GM12878 (cell line): Measurements from ENCODE around the gene FDX2. TPM values are rescaled to one million over a fixed set of nuclear protein-coding genes. Genes with fewer than 3 reads are reported as not detected.
A peak's percentile ranks its signal among the peaks of the same experiment; 100 is the strongest.

Experiments used
- CEBPB ChIP-seq, 2 experiments: fragments of 150-350 bp in 1 of 2; IDR thresholded peaks; 2 replicates each; pipeline ENCODE4 v1.6.1; 2012 to 2014; ENCODE audit warnings: low read depth in 2 of 2, low read length in 2 of 2, borderline replicate concordance in 1 of 2, inconsistent platforms in 1 of 2
- CUX1 ChIP-seq: IDR thresholded peaks from 2 replicates; pipeline ENCODE4 v1.6.1; 2012; ENCODE audit warnings: improper control_type of control experiment, low read depth, low read length; ENCODE audit not compliant: insufficient replicate concordance
- EED ChIP-seq: sonication (generic); IDR thresholded peaks from 2 replicates; pipeline ENCODE4 v1.6.1; 2016; ENCODE audit warnings: antibody characterized with exemption, low read depth
- HDGF ChIP-seq: fragments of 450-650 bp; IDR thresholded peaks from 2 replicates; pipeline ENCODE4 v1.6.1; 2016; ENCODE audit warnings: antibody characterized with exemption
- MYC ChIP-seq: IDR thresholded peaks from 2 replicates; pipeline ENCODE4 v1.6.1; 2011; ENCODE audit warnings: mild to moderate bottlenecking, low read length, moderate library complexity, inconsistent platforms; ENCODE audit not compliant: insufficient read depth, insufficient replicate concordance, insufficient read length, severe bottlenecking
- NR2F1 ChIP-seq: fragments of 450-650 bp; conservative IDR thresholded peaks from 2 replicates; pipeline ENCODE4 v1.6.1; 2017; ENCODE audit warnings: mild to moderate bottlenecking
- NRF1 ChIP-seq: conservative IDR thresholded peaks from 2 replicates; pipeline ENCODE4 v1.6.1; 2011; ENCODE audit warnings: mild to moderate bottlenecking, low read depth, low read length, improper control_type of control experiment
- PAX8 ChIP-seq: fragments of 450-650 bp; IDR thresholded peaks from 2 replicates; pipeline ENCODE4 v1.6.1; 2017; ENCODE audit warnings: mild to moderate bottlenecking, moderate library complexity
- PML ChIP-seq: IDR thresholded peaks from 2 replicates; pipeline ENCODE4 v1.6.1; 2012; ENCODE audit warnings: low read length, inconsistent platforms
- RBBP5 ChIP-seq: fragments of 200-600 bp; sonication (generic); conservative IDR thresholded peaks from 2 replicates; pipeline ENCODE4 v1.6.1; 2016
- RELA ChIP-seq: fragments of 450-650 bp; IDR thresholded peaks from 2 replicates; pipeline ENCODE4 v1.8.0; 2014; ENCODE audit warnings: borderline replicate concordance; ENCODE audit not compliant: partially characterized antibody
- RELB ChIP-seq: fragments of 450-650 bp; IDR thresholded peaks from 2 replicates; pipeline ENCODE4 v1.6.1; 2017; ENCODE audit warnings: low read depth, mild to moderate bottlenecking, moderate library complexity
- SMARCA5 ChIP-seq: fragments of 450-650 bp; IDR thresholded peaks from 2 replicates; pipeline ENCODE4 v1.6.1; 2017; ENCODE audit warnings: mild to moderate bottlenecking
- SPI1 ChIP-seq: IDR thresholded peaks from 2 replicates; pipeline ENCODE4 v1.6.1; 2011; ENCODE audit warnings: low read depth, mild to moderate bottlenecking, low read length, moderate library complexity, borderline replicate concordance; ENCODE audit not compliant: insufficient read depth
- SREBF2 ChIP-seq: IDR thresholded peaks from 2 replicates; pipeline ENCODE4 v1.6.1; 2012; ENCODE audit warnings: mild to moderate bottlenecking, low read length
- SUPT20H ChIP-seq: IDR thresholded peaks from 2 replicates; pipeline ENCODE4 v1.6.1; 2011; ENCODE audit warnings: low read depth, mild to moderate bottlenecking, low read length, moderate library complexity, borderline replicate concordance; ENCODE audit not compliant: control insufficient read depth
- TARDBP ChIP-seq: IDR thresholded peaks from 2 replicates; pipeline ENCODE4 v1.6.1; 2016; ENCODE audit warnings: borderline replicate concordance
- TCF3 ChIP-seq: IDR thresholded peaks from 2 replicates; pipeline ENCODE4 v1.6.1; 2012; ENCODE audit warnings: low read depth, mild to moderate bottlenecking, low read length, borderline replicate concordance; ENCODE audit not compliant: insufficient read depth
- TCF7 ChIP-seq: IDR thresholded peaks from 2 replicates; pipeline ENCODE4 v1.6.1; 2014; ENCODE audit warnings: antibody characterized with exemption, borderline replicate concordance
- YBX1 ChIP-seq: fragments of 450-650 bp; IDR thresholded peaks from 2 replicates; pipeline ENCODE4 v1.6.1; 2016; ENCODE audit warnings: antibody characterized with exemption
- polyA plus RNA-seq, 11 experiments: library from polyadenylated mRNA; depleted of rRNA in 4 of 11; unstranded in 6 of 11; stranded (reverse) in 5 of 11; fragments of >200 nt; fragmentation: Nextera tagmentation in 4 of 11; fragmentation: Illumina TruSeq in 1 of 11; extraction: Ambion mirVana in 4 of 11; extraction: Trizol in 1 of 11; gene quantifications; 1 replicate in 1 of 11; 2 replicates in 10 of 11; pipeline versions ENCODE4 v1.2.1 to v1.2.3, GENCODE V29; 2011 to 2016; ENCODE audit warnings: inconsistent platforms in 2 of 11, missing spikeins in 2 of 11, low read depth in 1 of 11
- total RNA-seq, 4 experiments: library from RNA; depleted of rRNA in 3 of 4; stranded (reverse); fragments of >200 nt in 3 of 4; fragmentation: Illumina TruSeq in 1 of 4; extraction: Trizol in 1 of 4; gene quantifications; 2 replicates each; pipeline versions ENCODE4 v1.2.1 to v1.2.3, GENCODE V29; 2013 to 2021

Gene FDX2
- total and polyA plus RNA-seq, 10 of the 15 experiments (the other 5 are each of a cell fraction or from before 2014, with no cell fraction given) = 1.4 to 50.4 (median 24.7) TPM

DNA sequence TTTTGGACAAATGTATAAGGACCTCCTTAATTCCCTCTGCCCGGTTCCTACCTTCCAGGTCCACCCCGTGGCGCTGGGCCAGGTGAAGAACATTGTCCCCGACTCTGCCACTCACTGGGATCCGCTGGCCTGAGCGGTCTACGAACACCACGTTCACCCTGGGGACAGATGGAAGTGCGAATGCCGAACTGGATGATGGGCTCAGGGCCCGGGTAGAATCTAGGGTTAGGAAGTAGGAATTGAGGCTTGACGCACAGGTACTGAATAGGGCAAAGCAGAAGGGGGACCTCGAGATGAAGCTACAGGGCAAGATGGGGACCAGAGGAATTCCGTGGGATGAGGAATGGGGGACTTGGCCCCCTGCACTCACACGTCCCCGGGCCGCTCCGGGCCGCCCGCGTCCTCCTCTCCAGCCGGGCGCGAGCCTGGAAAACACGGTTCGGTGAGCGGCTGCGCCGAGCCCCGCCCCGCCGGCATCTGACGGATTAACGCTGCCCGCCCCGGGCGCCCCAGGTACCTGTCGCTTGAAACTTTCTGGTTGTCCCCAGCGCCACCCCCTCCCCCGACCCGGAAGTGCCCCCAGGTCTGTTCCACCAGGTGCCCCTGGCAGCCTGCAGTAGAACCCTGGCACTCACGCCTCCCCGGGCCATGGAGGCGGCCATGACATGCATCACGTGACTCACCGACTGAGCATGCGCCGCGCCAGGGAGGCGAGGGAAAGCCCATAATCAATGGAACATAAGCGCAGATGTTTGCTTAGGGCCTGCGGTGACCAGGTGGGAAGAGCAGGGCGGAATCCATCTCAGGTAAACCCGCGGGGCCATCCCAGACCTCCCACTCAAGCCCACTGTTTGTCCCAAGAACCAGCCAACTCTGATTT lies at the start of gene FDX2 (continued):
- peak; percentile 82 for TF ChIP-seq RELB
- TF ChIP-seq HDGF = no peak
- no peak for TF ChIP-seq TCF3
- TF ChIP-seq SMARCA5 = no peak
- no peak for TF ChIP-seq NR2F1
- TF ChIP-seq SUPT20H = no peak
- TF ChIP-seq NRF1 = peak; percentile 70
- TF ChIP-seq SREBF2 = no peak
- TF ChIP-seq PAX8 = no peak
- no peak for TF ChIP-seq RBBP5
- TF ChIP-seq PML = 0 out of 2 replicates have a peak, but pooled peaks have one; percentile 59
- no peak for TF ChIP-seq YBX1
- TF ChIP-seq TARDBP = no peak
- TF ChIP-seq MYC = no peak
- no peak; the same call in 1 of the 2 replicates for TF ChIP-seq EED
- no peak for TF ChIP-seq CUX1
- no peak for TF ChIP-seq TCF7
- no peak for TF ChIP-seq SPI1
- no peak for TF ChIP-seq CEBPB (IDR thresholded peaks at IDR 0.05; ENCODE audit: borderline replicate concordance in 1 of 2, low read depth in 2 of 2, low read length in 2 of 2)
- TF ChIP-seq RELA = peak; percentile 50
